Small intestine (tissue), 7 donors: ENCODE measurements around the gene RAB4A. TPM values are rescaled to one million over a fixed set of nuclear protein-coding genes. Genes with fewer than 3 reads are reported as not detected.
A peak's percentile ranks its signal among the peaks of the same experiment; 100 is the strongest.

Experiments used
- DNase-seq, 2 donors: peaks; one replicate each; pipeline versions ENCODE4 v3.0.0 to v3.0.0-alpha.2; 2013
- FAIRE-seq: peaks from 2 replicates; lab custom pipeline; 2012; peaks lifted over from hg19 to GRCh38; lab: Jason Lieb, UNC
- H3K27ac ChIP-seq, 3 donors: one replicate each; pipeline ENCODE4 v1.5.1; 2013; ENCODE audit warnings: low read length in 2 of 3, mild to moderate bottlenecking in 2 of 3, control low read depth in 1 of 3, inconsistent platforms in 1 of 3, low read depth in 1 of 3, moderate library complexity in 1 of 3
- H3K27me3 ChIP-seq, 3 donors: one replicate each; pipeline ENCODE4 v1.6.1; 2013; ENCODE audit warnings: low read length in 3 of 3, inconsistent platforms in 1 of 3; ENCODE audit not compliant: control insufficient read depth in 3 of 3, insufficient read depth in 3 of 3
- H3K36me3 ChIP-seq, 3 donors: one replicate each; pipeline ENCODE4 v1.6.1; 2013; ENCODE audit warnings: low read length in 3 of 3, inconsistent platforms in 1 of 3, low read depth in 1 of 3, mild to moderate bottlenecking in 1 of 3, moderate library complexity in 1 of 3; ENCODE audit not compliant: control insufficient read depth in 3 of 3, insufficient read depth in 2 of 3
- H3K4me1 ChIP-seq, 3 donors: one replicate each; pipeline ENCODE4 v1.6.1; 2013; ENCODE audit warnings: low read length in 2 of 3, inconsistent platforms in 1 of 3, low read depth in 1 of 3, mild to moderate bottlenecking in 1 of 3, moderate library complexity in 1 of 3; ENCODE audit not compliant: control insufficient read depth in 3 of 3, insufficient read depth in 2 of 3
- H3K4me3 ChIP-seq, 3 donors: one replicate each; pipeline ENCODE4 v1.5.1; 2013; ENCODE audit warnings: low read length in 3 of 3, control low read depth in 1 of 3, inconsistent platforms in 1 of 3, low read depth in 1 of 3, mild to moderate bottlenecking in 1 of 3, moderate library complexity in 1 of 3
- H3K9me3 ChIP-seq, 2 donors: one replicate each; pipeline ENCODE4 v1.6.1; 2013; ENCODE audit warnings: low read depth in 1 of 2, low read length in 1 of 2; ENCODE audit not compliant: control insufficient read depth in 2 of 2, insufficient read depth in 1 of 2
- WGBS, 3 donors: extraction: QIAGEN DNeasy Blood & Tissue Kit; methylation state at CpG; one replicate each; pipeline ENCODE4 v1.1.7; 2013; 5-methylcytosine and 5-hydroxymethylcytosine counted together
- polyA plus RNA-seq, 4 donors: library from polyadenylated mRNA; stranded (reverse) in 3 of 4; unstranded in 1 of 4; fragments of 200-250 nt in 3 of 4; fragments of 120-200 nt in 1 of 4; gene quantifications; one replicate each; pipeline versions ENCODE4 v1.2.1 to v1.2.3, GENCODE V29; 2013
- donor health status: healthy with polysubstance abuse.
- donor health status: control.
- donor health status: control.
- donor health status: Bipolar disorder and iron deficiency.
- donor health status: healthy.

RAB4A gene
- polyA plus RNA-seq, 4 donors = 30.0 to 63.9 (median 34.7) TPM

DNA sequence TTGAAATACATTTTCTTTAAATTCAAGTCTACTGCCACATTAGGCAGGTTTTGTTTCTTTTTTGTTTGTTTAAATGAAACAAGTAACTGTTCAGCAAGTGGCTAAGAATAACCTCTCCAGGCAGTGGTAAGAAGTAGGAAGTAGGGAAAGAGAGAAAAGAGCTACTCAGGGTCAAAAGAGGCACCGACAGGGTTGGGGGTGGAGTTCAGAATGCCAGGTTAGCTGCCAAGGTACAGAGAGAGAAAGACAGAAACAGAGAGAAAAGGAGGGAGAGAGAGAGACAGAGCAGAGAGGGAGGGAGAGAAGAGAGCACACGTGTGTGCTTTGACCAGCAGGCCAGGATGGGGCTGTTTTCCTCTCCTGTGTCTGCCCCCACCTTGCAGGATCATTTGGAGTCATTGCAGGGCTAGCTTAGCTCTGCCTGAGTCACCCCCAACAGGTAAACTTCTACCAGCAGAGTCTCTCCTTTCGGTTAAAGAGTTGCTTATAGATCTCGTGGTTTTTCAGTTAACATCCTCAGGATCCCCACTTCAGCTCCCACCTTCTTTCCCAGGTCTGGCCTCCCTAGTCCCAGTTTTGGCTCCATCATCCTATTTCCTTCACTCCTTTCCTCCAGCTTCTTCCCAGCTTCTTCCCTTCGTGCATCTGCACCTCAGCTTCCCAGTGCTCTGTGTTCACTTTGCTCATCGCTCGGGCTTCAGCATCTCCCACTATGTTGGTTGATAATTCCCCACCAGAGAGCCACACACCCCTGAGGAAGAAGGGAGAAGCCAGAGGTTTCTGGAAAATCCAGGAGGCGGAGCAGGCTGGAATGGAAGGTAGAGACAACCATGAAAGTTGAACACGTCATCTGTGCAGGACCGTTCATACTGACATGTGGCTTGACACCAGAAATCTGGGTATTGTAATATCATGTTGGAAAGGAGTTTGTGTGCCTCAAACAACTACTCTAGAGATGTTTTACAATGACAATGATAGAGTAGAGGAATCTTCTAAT lies 21.8 kb upstream of the RAB4A start:
- Histone ChIP-seq H3K9me3 (peaks cover 0 to 5% of the 10 kb centered on the region in 2 donors), H3K27me3 (no peaks in the 10 kb centered on the region), H3K4me3 (no peak overlapping the region), H3K36me3 (no peaks in the 10 kb centered on the region), H3K4me1 (peaks cover 0 to 15% (median 6%) of the 10 kb centered on the region in 3 donors), H3K27ac (no peak overlapping the region)
- DNase-seq (no peak), FAIRE-seq (no peak)
- WGBS, 3 donors = 57 to 68% (median 62%) methylated on average over 10 of the region's 10 CpGs

DNA sequence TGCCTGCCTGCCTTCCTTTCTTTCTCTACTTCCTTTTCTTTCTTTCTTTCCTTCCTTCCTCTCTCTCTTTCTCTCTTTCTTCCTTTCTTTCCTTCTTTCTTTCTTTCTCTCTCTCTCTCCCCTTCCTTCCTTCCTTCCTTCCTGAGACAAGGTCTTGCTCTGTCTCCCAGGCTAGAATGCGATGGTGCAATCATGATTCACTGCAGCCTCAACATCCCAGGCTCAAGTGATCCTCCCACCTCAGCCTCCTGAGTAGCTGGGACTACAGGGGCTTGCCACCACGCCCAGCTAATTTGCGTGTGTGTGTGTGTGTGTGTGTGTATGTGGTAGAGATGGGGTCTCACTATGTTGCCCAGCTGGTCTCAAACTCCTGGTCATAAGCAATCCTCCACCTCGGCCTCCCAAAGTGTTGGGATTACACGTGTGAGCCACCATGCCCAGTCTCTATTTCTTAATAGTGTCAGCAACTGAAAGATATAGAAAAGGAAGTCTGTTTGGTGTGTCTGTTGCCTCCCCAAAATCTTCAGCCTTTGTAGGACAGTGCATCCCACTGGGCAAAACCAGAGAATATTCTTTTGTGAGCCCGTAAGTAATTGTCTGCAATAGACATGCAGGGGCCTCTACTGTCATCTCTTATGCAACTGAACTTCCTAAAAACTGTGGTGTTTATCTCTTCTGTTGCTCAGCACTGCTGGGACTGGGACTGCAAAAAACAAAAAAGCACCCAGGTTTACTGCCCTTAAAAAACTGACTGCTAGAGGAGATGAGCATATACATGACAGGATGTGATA lies 20.9 kb upstream of the RAB4A start:
- Histone ChIP-seq H3K36me3 (no peaks in the 10 kb centered on the region), H3K4me1 (peaks cover 0 to 15% (median 6%) of the 10 kb centered on the region in 3 donors), H3K27ac (no peak overlapping the region), H3K9me3 (no peaks in the 10 kb centered on the region), H3K4me3 (no peak overlapping the region), H3K27me3 (no peaks in the 10 kb centered on the region)
- no peak for FAIRE-seq
- 85 to 94% (median 92%) methylated on average over 6 of the region's 6 CpGs for WGBS, 3 donors
- no peak for DNase-seq

GRCh38 chr1:229251185-229251584 lies 19.7 kb upstream of the RAB4A start:
- no peak overlapping the region for H3K27ac ChIP-seq
- no peak for DNase-seq
- no peak overlapping the region for H3K4me3 ChIP-seq
- no peaks in the 10 kb centered on the region for H3K27me3 ChIP-seq
- no peaks in the 10 kb centered on the region for H3K9me3 ChIP-seq
- FAIRE-seq = no peak
- H3K4me1 ChIP-seq = peaks cover 0 to 15% (median 6%) of the 10 kb centered on the region in 3 donors
- no peaks in the 10 kb centered on the region for H3K36me3 ChIP-seq
- 72 to 82% (median 76%) methylated on average over 5 of the region's 5 CpGs for WGBS, 3 donors

DNA sequence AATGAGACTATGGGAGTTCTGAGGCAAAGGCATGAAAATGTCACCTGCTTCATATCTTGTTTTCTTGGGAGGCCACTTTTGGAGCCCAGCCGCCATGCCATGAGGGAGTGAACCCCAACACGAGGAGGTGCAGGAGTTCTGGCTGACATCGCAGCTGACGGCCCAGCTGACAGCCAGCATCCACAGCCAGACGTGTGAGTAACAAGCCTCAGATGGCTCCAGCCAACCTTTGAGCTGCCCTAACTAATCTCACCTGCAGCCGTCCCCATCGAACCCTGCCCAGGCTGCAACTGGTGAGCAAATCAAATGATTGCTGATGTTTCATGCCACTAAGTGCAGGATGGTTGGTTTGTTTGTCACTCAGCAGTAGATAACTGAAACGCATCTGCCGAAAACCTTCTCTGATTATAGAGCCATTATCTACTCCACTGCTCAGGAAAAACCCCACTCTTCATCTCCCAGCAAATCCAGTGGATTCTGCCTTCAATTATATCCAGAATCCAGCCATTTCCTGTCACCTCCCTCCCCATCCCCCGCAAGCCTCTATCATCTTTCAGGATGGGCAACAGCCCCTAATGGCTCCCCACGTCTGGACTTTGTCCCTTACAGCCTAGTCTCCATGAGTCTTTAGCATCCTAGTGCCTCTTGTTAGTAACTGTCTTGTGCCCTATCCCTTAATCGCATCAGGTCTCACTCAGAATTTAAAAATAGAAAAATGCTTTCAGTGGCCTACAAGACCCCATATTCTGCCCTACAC lies 18.5 kb upstream of the RAB4A start:
- WGBS, 3 donors = 22 to 65% (median 47%) methylated on average over 12 of the region's 12 CpGs
- FAIRE-seq = no peak

GRCh38 chr1:229253151-229253974 lies 17.5 kb upstream of the RAB4A start:
- Histone ChIP-seq H3K27ac (peak overlapping the region; percentile 50 to 82 (median 78)), H3K27me3 (no peaks in the 10 kb centered on the region), H3K4me1 (peaks cover 0 to 15% (median 6%) of the 10 kb centered on the region in 3 donors), H3K4me3 (no peak overlapping the region), H3K9me3 (no peaks in the 10 kb centered on the region), H3K36me3 (no peaks in the 10 kb centered on the region)
- 9 to 31% (median 17%) methylated on average over 13 of the region's 13 CpGs for WGBS, 3 donors
- FAIRE-seq (no peak), DNase-seq (peak; percentile 89 to 92)

More for the DNA sequence above, 18.5 kb upstream of the RAB4A start:
- peak; percentile 69 to 82 for DNase-seq
- Histone ChIP-seq H3K36me3 (no peaks in the 10 kb centered on the region), H3K4me3 (no peak overlapping the region), H3K4me1 (peaks cover 0 to 15% (median 6%) of the 10 kb centered on the region in 3 donors), H3K27me3 (no peaks in the 10 kb centered on the region), H3K9me3 (no peaks in the 10 kb centered on the region), H3K27ac (peak overlapping the region in 2 of 3 donors; percentile 78 to 82)

DNA sequence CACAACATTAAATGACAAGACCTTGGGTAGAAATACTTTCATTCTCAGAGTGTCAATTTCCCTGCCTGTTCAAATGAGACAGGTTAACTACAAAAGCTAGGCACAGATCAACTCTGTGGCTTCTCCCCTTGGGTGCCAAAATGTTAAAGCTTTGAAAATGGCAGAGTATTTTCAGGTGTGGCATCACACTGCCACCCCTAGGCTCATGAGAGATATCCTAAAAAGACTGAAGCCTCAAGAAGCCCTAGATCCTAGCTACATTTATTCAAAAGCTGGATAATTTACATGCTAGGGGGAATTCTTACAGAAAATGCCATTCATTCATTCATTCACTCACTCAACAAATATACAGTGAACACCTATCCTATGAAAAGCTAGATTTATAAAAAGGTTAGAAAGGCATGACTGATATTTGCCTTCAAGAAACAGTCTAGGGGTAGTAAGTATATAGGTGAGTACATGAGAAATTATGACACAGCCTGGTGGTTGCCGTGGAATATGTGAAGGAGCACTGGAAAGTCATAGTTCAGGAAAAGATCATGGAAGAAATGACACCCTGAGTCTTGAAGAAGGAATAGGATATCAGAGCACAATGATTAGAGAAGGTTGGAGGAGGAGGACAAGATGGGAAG lies 15.9 kb upstream of the RAB4A start:
- Histone ChIP-seq H3K9me3 (no peaks in the 10 kb centered on the region), H3K27me3 (no peaks in the 10 kb centered on the region), H3K36me3 (no peaks in the 10 kb centered on the region), H3K27ac (no peak overlapping the region), H3K4me1 (peaks cover 0 to 15% (median 6%) of the 10 kb centered on the region in 3 donors), H3K4me3 (no peak overlapping the region)
- 58 to 72% (median 70%) methylated on average over 1 of the region's 1 CpG for WGBS, 3 donors
- FAIRE-seq (no peak), DNase-seq (no peak)

DNA sequence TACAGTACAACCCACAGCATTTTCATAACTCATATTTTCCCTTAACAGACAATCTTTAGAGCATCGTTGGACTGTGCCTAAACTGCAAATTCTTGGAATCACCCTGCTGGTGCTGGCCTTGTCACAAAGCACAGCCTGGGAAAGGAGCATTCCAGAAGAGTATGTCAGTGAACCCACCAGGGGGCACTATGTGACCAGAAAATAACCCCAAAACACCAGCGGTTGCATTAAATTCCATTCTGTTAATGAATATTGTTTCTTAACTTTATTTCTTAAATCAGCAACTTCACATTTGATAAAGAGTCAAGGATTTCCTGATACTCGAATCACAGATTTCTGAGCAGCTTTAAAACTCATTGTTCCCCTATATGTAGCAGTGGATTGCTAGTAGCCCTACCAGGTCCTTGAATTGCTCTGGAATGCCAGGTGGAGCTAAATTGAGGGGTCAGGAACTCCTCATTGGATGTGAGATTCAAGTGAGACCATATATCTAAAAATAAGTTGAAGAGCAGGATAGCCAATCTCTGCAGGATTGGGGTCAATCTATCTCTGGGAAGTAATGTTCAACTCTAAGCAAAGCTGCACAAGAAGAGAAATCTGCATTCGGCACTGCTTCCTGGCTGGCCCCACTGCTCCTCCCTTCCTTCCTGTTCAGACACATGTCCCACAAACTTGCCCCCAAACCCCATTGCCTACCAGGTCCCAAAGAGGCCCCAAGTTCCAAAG lies 12.7 kb upstream of the RAB4A start:
- Histone ChIP-seq H3K27ac (no peak overlapping the region), H3K4me1 (peaks cover 0 to 3% (median 0%) of the 10 kb centered on the region in 3 donors), H3K27me3 (no peaks in the 10 kb centered on the region), H3K9me3 (no peaks in the 10 kb centered on the region), H3K36me3 (no peaks in the 10 kb centered on the region), H3K4me3 (no peak overlapping the region)
- DNase-seq (peak; percentile 76 to 79), FAIRE-seq (no peak)
- 13 to 18% (median 17%) methylated on average over 4 of the region's 4 CpGs for WGBS, 3 donors
